Fibroblast of the conjunctiva (primary cell): ENCODE results near the gene SH3D21.
A peak's percentile ranks its signal among the peaks of the same experiment; 100 is the strongest.

ENCODE experiments used
- DNase-seq: peaks from one replicate; pipeline ENCODE4 v3.0.0-alpha.2; 2010; ENCODE audit warnings: low read depth

SH3D21 gene

DNA sequence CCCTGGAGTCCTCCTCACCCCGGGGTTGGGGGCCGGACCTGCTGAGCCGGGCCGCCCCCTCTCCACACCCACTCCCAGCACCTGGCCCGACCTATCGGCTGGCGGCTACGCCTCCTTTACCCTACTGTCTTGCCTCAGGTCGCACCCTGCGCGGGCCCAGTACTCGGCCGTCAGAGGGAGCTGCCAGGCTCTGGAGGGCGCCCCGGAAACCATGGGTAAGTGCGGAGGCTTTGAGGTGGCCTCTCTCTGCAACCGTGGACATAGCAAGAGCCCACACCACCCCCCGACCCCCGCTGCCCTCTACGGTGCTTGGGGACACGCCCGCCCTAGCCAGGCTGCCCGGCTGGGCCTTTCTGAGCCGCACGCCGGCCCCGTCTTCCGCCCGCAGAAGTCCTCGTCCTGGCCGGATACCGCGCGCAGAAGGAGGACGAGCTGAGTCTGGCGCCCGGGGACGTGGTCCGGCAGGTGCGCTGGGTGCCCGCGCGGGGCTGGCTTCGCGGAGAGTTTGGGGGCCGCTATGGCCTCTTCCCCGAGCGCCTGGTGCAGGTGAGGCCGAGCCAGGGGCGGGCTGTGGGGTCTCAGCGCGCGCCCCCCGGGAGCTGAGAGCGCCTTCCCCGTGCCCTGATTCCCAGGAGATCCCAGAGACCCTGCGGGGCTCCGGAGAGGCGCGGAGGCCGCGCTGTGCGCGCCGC is at the start of gene SH3D21:
Gene SH3D21, plus strand, starts transcription at position 159 of the 692 bp plus-strand sequence. Its CDS starts 53 bp downstream, at position 212.
- no peak for DNase-seq

DNA sequence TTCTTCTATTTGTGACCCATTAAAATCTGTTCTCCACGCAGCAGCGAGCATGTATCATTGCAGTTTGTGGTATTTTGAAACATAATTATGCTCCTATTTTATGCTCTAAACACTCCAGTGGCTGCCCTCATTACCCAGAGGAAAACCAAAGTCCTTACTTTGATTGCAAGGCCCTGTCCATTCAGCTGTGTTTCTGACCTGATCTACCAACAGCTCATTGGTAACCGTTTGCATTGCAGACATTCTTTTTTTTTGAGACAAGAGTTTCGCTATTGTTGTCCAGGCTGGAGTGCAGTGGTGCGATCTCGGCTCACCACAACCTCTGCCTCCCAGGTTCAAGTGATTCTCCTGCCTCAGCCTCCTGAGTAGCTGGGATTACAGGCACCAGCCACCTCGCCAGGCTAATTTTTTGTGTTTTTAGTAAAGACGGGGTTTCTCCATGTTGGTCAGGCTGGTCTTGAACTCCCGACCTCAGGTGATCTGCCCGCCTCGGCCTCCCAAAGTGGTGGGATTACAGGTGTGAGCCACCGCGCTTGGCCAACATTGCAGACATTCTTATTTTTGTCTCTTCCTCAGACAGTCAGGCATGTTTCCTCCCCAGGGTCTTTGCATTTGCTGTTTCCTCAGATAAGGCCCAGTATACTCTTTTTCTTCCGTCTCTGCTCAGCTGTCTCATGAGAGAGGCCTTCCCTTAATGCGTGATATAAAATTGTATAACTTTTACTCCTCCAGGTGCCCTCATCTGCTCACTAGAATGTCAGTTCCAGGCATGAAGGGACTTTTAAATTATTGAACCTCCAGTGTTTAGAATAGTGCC is 49.4 kb upstream of the SH3D21 start:
- DNase-seq = no peak

DNA sequence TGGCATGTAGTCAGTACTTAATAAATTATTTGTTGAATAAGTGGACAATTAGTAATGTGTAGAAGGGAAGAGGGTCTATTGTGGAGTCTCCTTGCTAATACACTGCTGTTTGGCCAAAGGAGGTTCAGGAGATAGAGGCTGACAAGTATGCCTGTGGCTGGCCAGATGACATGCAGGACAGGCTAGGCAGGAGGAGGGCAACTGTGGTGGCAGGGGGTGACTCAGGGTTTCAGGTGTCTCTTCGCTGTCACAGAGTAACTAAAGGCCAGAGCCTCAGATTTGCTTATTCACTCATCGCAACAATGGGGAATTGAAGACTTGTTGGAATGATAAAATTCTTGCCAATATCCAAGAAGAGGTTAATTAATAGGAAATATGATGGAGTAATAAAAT is 48.8 kb upstream of the SH3D21 start:
- no peak for DNase-seq

GRCh38 chr1:36258960-36259344 is 47.2 kb upstream of the SH3D21 start:
- no peak for DNase-seq

- no peak for DNase-seq
These were observed 37.2 kb upstream of the SH3D21 start for GRCh38 chr1:36268981-36269380.

DNA sequence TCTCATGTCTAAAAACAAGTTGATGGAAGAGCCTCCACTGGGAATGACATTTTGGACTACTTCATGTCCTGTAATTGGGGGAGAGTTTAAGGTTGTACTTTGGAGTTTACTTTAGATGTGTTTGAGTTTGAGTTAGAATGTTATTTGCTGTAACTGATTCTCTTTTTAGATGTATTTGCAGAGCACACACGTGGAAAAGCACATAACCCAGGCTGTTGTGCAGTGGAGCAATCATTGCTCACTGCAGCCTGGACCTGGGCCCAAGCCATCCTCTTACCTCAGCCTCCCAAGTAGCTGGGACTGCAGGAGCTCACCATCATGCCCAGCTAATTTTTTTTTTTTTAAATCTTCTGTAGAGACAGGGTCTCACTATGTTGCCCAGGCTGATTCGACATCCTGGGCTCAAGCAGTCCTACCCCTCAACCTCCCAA is 36.7 kb upstream of the SH3D21 start:
- no peak for DNase-seq

DNA sequence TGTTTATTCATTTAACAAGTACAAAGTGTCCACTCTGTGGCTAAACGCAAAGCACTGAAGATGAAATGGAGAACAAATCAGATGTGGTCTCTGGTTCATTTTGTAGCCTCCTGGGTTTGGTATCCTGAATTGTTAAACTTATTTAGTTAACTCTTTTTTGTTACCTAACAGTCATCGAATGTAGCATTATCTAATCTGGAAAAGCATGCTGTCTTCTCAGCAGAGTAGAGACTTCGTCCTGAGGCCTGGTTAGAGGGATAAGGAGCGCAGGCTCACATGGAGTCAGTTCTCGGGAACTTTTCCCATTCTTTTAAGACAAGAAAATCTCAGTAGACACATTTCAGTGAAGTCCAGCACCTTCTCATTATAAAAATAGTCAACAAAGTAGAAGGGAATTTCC is 33.1 kb upstream of the SH3D21 start:
- no peak for DNase-seq

- DNase-seq = no peak
These were observed 32.0 kb upstream of the SH3D21 start for GRCh38 chr1:36274201-36274600.

- no peak for DNase-seq
These were observed 29.5 kb upstream of the SH3D21 start for GRCh38 chr1:36276688-36277087.

DNA sequence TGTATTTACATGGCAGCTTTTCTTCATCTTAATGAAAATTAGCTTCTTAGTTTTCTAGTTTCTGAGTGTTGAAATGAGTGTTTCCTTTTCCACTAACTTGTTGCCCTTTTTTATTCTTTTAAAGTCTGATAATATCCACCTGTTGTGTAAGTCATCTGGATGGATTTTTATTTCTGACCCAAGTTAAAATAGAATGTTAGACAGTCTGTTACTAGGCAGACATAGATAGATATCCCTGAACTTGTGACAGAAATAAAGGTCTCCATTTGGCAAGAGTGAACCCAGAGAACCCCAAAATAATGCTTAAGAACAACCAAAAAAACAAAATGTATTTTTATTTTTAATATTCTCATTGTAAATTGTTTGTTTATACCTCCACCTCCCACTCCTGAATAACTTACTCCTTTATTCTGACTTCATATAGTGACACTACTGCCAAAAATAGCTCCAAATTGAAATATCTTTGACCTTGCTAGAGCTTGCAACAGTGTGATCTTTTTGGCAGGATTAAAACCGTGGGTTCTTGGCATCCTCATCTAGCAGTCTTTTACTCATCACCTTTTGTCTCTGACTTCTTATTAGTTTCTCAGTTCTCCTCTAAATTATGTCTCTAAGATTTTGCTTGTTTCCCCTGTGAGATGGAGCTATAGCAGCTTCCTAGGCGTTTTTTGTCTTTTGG is 26.9 kb upstream of the SH3D21 start:
- DNase-seq = peak; percentile 23

DNA sequence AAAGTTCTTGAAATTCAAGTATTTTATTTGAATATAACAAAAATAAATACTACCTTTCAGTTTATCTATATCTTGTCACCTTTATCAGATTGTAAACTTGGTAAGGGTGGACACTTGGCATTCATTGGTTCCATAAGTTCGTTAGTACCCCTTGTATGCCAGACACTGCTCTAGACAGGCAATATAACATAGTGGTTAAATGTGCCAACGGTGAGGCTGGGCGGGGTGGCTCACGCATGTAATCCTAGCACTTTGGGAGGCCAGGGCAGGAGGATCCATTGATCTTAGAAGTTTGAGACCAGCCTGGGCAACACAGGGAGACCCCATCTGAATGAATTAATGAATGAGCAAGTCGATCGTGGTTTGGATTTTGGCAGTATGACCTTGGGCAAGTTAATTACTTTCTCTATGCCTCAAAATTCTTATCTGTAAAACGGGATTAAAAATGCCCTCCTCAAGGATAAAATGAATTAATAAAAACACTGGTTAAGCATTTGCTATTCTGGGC is 26.3 kb upstream of the SH3D21 start:
- no peak for DNase-seq

DNA sequence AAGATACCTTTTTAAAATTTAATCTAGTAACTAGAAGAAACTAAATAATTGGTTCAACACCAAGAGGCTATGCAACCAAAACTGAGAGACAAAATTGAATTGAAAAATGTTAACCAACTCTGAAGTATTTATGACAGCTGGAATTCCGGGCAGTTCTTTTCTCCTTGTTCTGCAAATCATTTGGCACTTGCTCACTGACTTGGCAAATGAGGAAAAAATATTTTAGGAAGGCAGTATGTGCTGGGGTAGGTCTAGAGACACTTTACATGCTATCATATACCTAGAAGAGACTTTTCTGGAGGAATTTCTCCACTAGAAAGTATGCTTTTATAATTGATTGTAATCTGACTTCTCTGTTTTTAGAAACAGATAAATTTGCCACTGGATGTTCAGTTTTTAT is 22.1 kb upstream of the SH3D21 start:
- DNase-seq = no peak

DNA sequence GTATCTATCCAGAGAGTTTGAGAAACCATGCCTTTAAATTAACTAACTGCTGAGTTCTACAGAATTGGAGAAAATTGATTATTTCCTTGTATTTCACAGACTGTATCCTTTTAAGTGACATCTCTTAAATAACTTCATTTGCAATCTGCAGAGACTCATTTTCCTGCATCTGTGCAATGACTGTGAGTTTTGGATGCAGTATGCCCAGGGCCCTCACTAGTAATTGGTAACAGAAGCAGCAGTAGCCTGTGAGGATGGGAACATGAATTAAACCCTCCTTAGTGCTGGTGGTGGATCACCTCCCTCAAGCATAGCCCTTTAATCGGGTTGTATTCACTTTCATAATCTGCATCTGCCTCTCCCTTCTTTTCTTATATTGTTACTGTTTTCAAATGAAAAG is 21.7 kb upstream of the SH3D21 start:
- no peak for DNase-seq

DNA sequence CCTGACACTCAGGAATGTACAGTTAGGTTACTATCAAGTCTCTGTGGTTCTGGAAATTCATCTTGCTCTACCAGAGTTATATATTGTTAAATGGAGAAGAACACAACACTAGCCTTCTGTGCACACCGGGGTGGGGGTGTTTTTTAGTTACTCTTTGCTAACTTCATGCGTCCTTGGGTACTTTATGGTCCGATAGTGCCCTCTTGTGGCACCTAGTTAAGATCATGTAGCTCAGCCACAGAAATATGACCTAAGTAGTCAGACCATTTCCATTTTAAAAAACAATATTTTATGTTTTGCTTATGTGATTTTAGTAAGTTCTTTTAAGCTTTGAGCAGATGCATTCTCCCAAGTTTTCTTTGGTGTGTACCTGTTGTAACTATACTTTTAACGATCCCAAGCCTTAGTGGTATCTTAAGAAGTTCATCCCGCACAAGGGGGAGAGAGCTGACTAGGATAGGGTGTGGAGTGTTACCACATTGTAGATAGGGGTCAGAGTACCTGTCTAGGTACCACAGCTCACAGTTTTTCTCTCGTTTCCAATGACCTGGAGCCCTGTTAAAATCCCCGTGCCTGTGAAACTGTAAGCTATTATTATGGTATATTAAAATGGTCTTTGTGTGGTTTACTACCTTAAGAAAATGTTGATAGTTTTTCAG is 20.6 kb upstream of the SH3D21 start:
- DNase-seq = peak; percentile 88

- DNase-seq = no peak
These were observed 19.4 kb upstream of the SH3D21 start for GRCh38 chr1:36286802-36287201.

GRCh38 chr1:36287595-36287994 is 18.6 kb upstream of the SH3D21 start:
- no peak for DNase-seq

DNA sequence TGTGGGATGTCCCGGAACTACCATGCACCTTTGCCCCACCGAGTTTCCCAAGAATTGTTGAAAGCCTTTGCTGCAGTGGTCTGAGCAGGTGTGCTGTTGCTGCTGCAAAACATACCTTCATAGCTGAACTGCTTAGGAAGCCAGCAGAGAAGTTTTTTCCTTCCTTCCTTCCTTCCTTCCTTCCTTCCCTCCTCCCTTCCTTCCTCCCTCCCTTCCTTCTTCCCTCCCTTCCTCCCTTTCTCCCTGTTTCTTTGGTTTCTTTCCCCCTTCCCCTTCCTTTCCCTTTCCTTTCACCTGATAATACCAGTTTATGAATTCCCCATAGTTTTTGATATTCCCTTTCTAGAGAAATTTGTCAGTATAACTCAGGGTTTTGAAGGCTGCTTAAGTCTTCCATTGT is 10.8 kb upstream of the SH3D21 start:
- DNase-seq = no peak

DNA sequence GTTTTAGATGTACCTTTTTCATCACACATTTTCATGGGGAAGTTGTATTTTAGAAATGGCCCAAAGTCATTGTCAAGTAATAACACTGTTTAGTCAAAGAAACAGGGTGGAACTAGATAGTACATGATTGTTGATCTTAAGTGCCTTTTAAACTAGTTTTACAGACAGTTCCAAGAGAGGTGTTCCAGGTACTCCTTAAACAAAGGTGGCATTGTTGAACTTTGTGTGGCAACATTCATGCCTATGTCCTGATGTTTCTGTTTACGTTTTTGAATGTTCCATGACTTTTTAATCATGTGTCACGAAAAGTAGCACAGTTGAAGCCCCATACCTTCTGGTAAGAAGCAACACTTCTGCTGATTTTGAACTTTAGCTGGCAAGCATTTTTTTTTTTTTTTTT is 9.1 kb upstream of the SH3D21 start:
- DNase-seq = no peak

- DNase-seq = no peak
These were observed 7.5 kb upstream of the SH3D21 start for GRCh38 chr1:36298640-36299039.

- DNase-seq = no peak
These were observed 5.6 kb upstream of the SH3D21 start for GRCh38 chr1:36300526-36300925.

DNA sequence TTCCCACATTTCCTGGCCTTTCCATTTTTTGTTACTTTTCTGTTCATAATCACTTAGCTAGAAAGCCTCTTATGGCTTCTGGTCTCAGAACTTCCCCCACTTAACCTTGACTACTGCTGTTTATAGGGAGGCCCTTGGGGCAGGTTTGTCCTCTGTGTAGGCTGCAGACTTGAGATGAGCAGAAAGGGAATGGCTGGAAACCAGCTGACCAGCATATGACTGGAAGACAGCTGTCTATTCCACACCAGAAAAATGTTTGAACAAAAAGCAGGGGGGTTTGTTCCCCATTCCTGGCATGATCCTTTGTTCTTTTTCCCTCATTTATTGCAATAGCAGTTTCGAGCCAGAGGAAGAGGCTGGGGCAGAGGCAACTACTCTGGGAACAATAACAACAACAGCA is 4.9 kb upstream of the SH3D21 start:
- no peak for DNase-seq

DNA sequence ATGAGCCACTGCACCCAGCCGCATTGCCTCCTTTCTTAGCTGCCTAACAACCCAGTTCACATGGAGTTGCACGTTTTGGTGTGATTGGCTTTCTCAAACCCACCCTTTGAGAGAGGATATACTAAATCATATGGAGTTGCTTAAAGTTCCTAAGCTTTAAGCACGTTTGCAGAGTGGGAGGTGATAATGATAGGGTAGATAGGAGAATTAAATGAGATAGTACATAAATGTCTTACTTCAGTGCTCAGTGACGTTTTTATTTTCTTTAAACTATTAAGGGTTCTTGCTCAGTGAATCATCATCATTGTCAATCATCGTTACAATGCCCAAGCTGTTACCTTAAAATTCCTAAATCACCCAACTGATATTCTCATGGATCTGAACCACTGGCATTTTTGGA is 2.9 kb upstream of the SH3D21 start:
- no peak for DNase-seq
